ENCODE results near the gene RAB11FIP4. TPM values are rescaled to one million over a fixed set of nuclear protein-coding genes. Genes with fewer than 3 reads are reported as not detected.
A peak's percentile ranks its signal among the peaks of the same experiment; 100 is the strongest.

The RAB11FIP4 gene
- total and polyA plus RNA-seq, 2 donors from 2014 or later, result 10.0 to 32.5 TPM

- intact Hi-C loops (cut with DNase I), result no loop called here
- no peak overlapping the region for H3K4me3 ChIP-seq (ENCODE audit: low read length in 3 of 3)
- H3K4me1 ChIP-seq (ENCODE audit: control insufficient read depth in 2 of 3, insufficient read depth in 2 of 3, low read depth in 1 of 3, low read length in 3 of 3), result no peaks in the 10 kb centered on the region
- H3K9me3 ChIP-seq (ENCODE audit: control insufficient read depth in 2 of 3, insufficient read depth in 1 of 3, low read length in 3 of 3), result no peaks in the 10 kb centered on the region
- no peaks in the 10 kb centered on the region for H3K36me3 ChIP-seq (ENCODE audit: control insufficient read depth in 2 of 3, insufficient read depth in 3 of 3, low read length in 3 of 3)
- DNase-seq (peak in 1 of 5 donors; percentile 45), FAIRE-seq (no peak)
- no peak for TF ChIP-seq CTCF (IDR thresholded peaks at IDR 0.05; ENCODE audit: borderline replicate concordance, extremely low read depth, insufficient read depth)
- H3K9ac ChIP-seq (ENCODE audit: low read length in 3 of 3), result no peak overlapping the region
- H3K27ac ChIP-seq (ENCODE audit: low read depth in 2 of 2, low read length in 2 of 2), result no peak overlapping the region
- no peaks in the 10 kb centered on the region for H3K27me3 ChIP-seq (ENCODE audit: control insufficient read depth, insufficient read depth, low read length)
Observed at GRCh38 chr17:31413081-31413799, 21.8 kb downstream of the RAB11FIP4 start.

GRCh38 chr17:31413874-31414549, 22.5 kb downstream of the RAB11FIP4 start:
- H3K4me3 ChIP-seq (ENCODE audit: low read length in 3 of 3), result no peak overlapping the region
- H3K36me3 ChIP-seq (ENCODE audit: control insufficient read depth in 2 of 3, insufficient read depth in 3 of 3, low read length in 3 of 3), result no peaks in the 10 kb centered on the region
- H3K9me3 ChIP-seq (ENCODE audit: control insufficient read depth in 2 of 3, insufficient read depth in 1 of 3, low read length in 3 of 3), result no peaks in the 10 kb centered on the region
- FAIRE-seq, result no peak
- H3K27me3 ChIP-seq (ENCODE audit: control insufficient read depth, insufficient read depth, low read length), result no peaks in the 10 kb centered on the region
- no peaks in the 10 kb centered on the region for H3K4me1 ChIP-seq (ENCODE audit: control insufficient read depth in 2 of 3, insufficient read depth in 2 of 3, low read depth in 1 of 3, low read length in 3 of 3)
- DNase-seq, result peak in 1 of 5 donors; percentile 12
- no peak for TF ChIP-seq CTCF (IDR thresholded peaks at IDR 0.05; ENCODE audit: borderline replicate concordance, extremely low read depth, insufficient read depth)
- intact Hi-C loops (cut with DNase I), result no loop called here
- H3K27ac ChIP-seq (ENCODE audit: low read depth in 2 of 2, low read length in 2 of 2), result no peak overlapping the region
- H3K9ac ChIP-seq (ENCODE audit: low read length in 3 of 3), result no peak overlapping the region

- peak in 1 of 5 donors; percentile 35 for DNase-seq
- Histone ChIP-seq H3K4me1 (ENCODE audit: control insufficient read depth in 2 of 3, insufficient read depth in 2 of 3, low read depth in 1 of 3, low read length in 3 of 3) (no peaks in the 10 kb centered on the region), H3K27ac (ENCODE audit: low read depth in 2 of 2, low read length in 2 of 2) (no peak overlapping the region), H3K9me3 (ENCODE audit: control insufficient read depth in 2 of 3, insufficient read depth in 1 of 3, low read length in 3 of 3) (no peaks in the 10 kb centered on the region), H3K27me3 (ENCODE audit: control insufficient read depth, insufficient read depth, low read length) (no peaks in the 10 kb centered on the region), H3K9ac (ENCODE audit: low read length in 3 of 3) (no peak overlapping the region), H3K4me3 (ENCODE audit: low read length in 3 of 3) (no peak overlapping the region), H3K36me3 (ENCODE audit: control insufficient read depth in 2 of 3, insufficient read depth in 3 of 3, low read length in 3 of 3) (no peaks in the 10 kb centered on the region)
- no peak for TF ChIP-seq CTCF (IDR thresholded peaks at IDR 0.05; ENCODE audit: borderline replicate concordance, extremely low read depth, insufficient read depth)
- intact Hi-C loops (cut with DNase I), result no loop called here
- no peak for FAIRE-seq
Observed at GRCh38 chr17:31414550-31414918, 23.1 kb downstream of the RAB11FIP4 start.

Data from kidney (tissue), 14 donors.